ENCODE data around the gene UEVLD.

The UEVLD gene

GRCh38 chr11:18580113-18580766 is 8.3 kb downstream of the UEVLD start:
- no peak for DNase-seq

- DNase-seq = no peak
Observed at GRCh38 chr11:18578975-18579598, 9.4 kb downstream of the UEVLD start.

GRCh38 chr11:18575361-18575760 is 13.2 kb downstream of the UEVLD start:
- DNase-seq = no peak

- no peak for DNase-seq
Observed at GRCh38 chr11:18567081-18567480, 21.5 kb downstream of the UEVLD start.

- no peak for DNase-seq
Observed at GRCh38 chr11:18566406-18566805, 22.1 kb downstream of the UEVLD start.

- DNase-seq = no peak
Observed at GRCh38 chr11:18564149-18564548, 24.4 kb downstream of the UEVLD start.

GRCh38 chr11:18563090-18563730 is 25.3 kb downstream of the UEVLD start:
- no peak for DNase-seq

- DNase-seq = no peak
Observed at GRCh38 chr11:18548001-18548400, 40.5 kb downstream of the UEVLD start.

GRCh38 chr11:18540207-18541009 is 48.1 kb downstream of the UEVLD start:
- no peak for DNase-seq

- no peak for DNase-seq
Observed at GRCh38 chr11:18536209-18536608, 52.3 kb downstream of the UEVLD start.

GRCh38 chr11:18534245-18534644 is 54.3 kb downstream of the UEVLD start:
- DNase-seq = no peak

- DNase-seq = no peak
Observed at GRCh38 chr11:18533365-18533764, 55.2 kb downstream of the UEVLD start.

- peak; percentile 12 for DNase-seq
Observed at GRCh38 chr11:18527512-18527911, 61.0 kb downstream of the UEVLD start.

GRCh38 chr11:18526521-18527296 is 61.8 kb downstream of the UEVLD start, which contains the start of gene TSG101:
Gene TSG101, minus strand, starts transcription at chr11:18526942. Its CDS starts 126 bp downstream, at chr11:18526816.
- peak; percentile 93 for DNase-seq

- DNase-seq = no peak
Observed at GRCh38 chr11:18526130-18526520, 62.4 kb downstream of the UEVLD start.

- no peak for DNase-seq
Observed at GRCh38 chr11:18524248-18524647, 64.3 kb downstream of the UEVLD start.

- no peak for DNase-seq
Observed at GRCh38 chr11:18523084-18523483, 65.5 kb downstream of the UEVLD start.

GRCh38 chr11:18522388-18522787 is 66.1 kb downstream of the UEVLD start:
- DNase-seq = no peak

GRCh38 chr11:18521122-18521521 is 67.4 kb downstream of the UEVLD start:
- DNase-seq = no peak

GRCh38 chr11:18502352-18502751 is 86.2 kb downstream of the UEVLD start:
- DNase-seq = no peak

GRCh38 chr11:18501629-18502028 is 86.9 kb downstream of the UEVLD start:
- no peak for DNase-seq

GRCh38 chr11:18498039-18498438 is 90.5 kb downstream of the UEVLD start:
- no peak for DNase-seq

- DNase-seq = no peak
Observed at GRCh38 chr11:18495703-18496102, 92.8 kb downstream of the UEVLD start.
